DND-41 (cell line): ENCODE results near the gene CAMK4.

Source experiments
- CTCF ChIP-seq: IDR thresholded peaks from 2 replicates; pipeline ENCODE4 v1.5.1; 2012; ENCODE audit warnings: borderline replicate concordance, low read length, moderate library complexity, mild to moderate bottlenecking; ENCODE audit not compliant: poor library complexity, severe bottlenecking; ENCODE audit errors: extremely low read depth
- EZH2 ChIP-seq: IDR thresholded peaks from 3 replicates; pipeline ENCODE4 v1.6.1; 2012; ENCODE audit warnings: borderline replicate concordance, low read depth, mild to moderate bottlenecking, moderate library complexity, low read length, inconsistent platforms; ENCODE audit not compliant: severe bottlenecking

GRCh38 chr5:111387361-111387760 is 163.2 kb downstream of the CAMK4 start:
- no peak for TF ChIP-seq CTCF
- no peak for TF ChIP-seq EZH2
